Limb (tissue), 2 donors: ENCODE data around the gene ATP6V1C2.

Experiments
- DNase-seq, 2 donors: peaks; one replicate each; pipeline ENCODE4 v3.0.0-alpha.2; 2016; ENCODE audit errors: extremely low spot score in 2 of 2

ATP6V1C2 gene

GRCh38 chr2:10834068-10834655 is 112.7 kb downstream of the ATP6V1C2 start:
- no peak for DNase-seq
